GM21825 (cell line): Measurements from ENCODE around the gene TAS2R7.
"Not testable (repeated sequence)": the region's sequence is repeated elsewhere in the genome, so short reads cannot be mapped to it uniquely, and the experiment has no call there.

Experiments used
- ATAC-seq: cut with Tn5 transposase; IDR thresholded peaks from one replicate; pipeline ENCODE4 v1.9.1; 2021; ENCODE audit warnings: mild to moderate bottlenecking, moderate library complexity; ENCODE audit not compliant: unreplicated experiment

Gene TAS2R7

DNA sequence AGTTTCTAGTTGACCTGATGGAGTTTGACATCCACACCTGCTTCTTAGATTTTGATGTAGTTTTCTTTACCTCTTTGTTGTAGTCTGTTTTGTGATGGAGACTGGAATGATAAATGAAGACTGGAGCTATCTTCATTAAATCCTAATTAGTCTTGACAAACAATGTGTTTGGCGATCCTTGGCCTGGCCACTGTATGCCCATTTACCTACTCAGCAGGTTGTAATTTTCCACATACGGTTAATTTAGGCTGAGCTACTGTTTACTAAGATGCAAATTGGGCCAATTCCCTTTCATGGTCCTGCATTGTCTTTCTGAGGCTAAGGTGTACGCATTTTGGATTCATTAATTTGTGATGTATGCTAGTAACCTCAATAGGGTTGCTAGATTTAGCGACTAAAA is at the start of gene TAS2R7:
Gene TAS2R7 (minus strand): TSS at position 41 of the 400 bp plus-strand sequence. CDS start 57 bp downstream, outside the sequence.
- ATAC-seq: no peak

GRCh38 chr12:10851243-10851858 is 48.9 kb upstream of the TAS2R7 start:
- no peak for ATAC-seq

- no peak for ATAC-seq
These were observed 47.0 kb upstream of the TAS2R7 start, which contains the start of gene PRR4 for GRCh38 chr12:10849425-10849878. Gene PRR4 (minus strand): TSS chr12:10849475. CDS start chr12:10849437, 38 bp downstream.

DNA sequence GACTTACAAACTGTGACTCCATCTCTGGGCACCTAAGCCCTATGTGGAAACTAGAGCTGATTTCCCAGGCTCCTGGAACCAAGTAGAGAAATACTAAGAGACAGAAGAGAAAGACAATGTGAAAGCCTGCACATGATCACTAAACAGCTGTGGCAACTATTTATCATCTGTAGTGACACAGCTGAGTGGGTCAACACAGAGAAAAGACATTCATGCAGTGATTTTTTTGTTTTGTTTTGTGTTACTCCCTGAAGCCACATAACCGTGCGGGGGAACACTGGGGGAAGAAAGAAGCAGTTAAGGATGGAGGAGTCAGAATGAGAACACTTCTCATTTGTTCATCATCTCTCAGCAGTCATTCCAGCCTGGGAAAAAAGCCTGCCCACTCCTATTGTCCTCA is 45.3 kb upstream of the TAS2R7 start:
- no peak for ATAC-seq

DNA sequence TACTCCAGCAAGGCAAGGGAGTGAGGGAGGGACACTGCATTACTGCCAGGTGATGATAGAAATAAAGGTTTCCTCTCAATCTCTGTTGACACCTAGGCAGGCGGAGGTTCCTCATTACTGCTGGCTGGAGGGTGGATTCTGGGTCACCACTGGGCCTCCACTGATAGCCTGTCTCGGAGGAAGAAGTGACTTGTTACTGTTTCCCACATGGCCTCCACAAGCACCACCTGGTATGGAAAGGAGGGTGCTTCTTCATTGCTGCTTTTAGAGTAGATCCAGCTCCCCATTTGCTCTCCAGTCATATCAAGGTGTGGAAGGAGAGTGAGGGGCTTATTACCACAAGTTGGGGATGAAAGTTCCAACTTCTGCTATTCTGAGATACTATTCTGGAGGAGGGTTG is 40.4 kb upstream of the TAS2R7 start:
- ATAC-seq: no peak

- ATAC-seq: no peak
These were observed 36.0 kb upstream of the TAS2R7 start for GRCh38 chr12:10838461-10838860.

DNA sequence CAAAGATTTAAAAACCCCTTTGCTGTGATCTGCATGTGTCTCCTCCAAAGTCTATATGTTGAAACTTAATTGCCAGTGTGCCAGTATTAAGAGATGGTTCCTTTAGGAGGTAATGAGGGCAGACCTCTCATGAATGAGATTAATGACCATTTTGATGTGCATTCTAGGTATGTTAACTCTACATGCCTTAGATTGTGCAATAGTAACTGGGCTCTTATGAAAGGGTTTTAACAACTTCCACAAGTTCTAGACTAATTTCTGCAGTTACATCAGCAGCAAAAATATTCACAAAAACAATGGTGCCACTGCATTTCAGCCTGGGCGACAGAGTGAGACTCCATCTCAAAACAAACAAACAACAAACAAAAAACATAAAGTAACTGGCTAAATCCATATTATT is 27.6 kb upstream of the TAS2R7 start:
- ATAC-seq: no peak

- no peak for ATAC-seq
These were observed 23.8 kb upstream of the TAS2R7 start, which contains the start of gene TAS2R10 for GRCh38 chr12:10826258-10826657. Gene TAS2R10 (minus strand): TSS chr12:10826358. CDS start chr12:10826269, 89 bp downstream.

DNA sequence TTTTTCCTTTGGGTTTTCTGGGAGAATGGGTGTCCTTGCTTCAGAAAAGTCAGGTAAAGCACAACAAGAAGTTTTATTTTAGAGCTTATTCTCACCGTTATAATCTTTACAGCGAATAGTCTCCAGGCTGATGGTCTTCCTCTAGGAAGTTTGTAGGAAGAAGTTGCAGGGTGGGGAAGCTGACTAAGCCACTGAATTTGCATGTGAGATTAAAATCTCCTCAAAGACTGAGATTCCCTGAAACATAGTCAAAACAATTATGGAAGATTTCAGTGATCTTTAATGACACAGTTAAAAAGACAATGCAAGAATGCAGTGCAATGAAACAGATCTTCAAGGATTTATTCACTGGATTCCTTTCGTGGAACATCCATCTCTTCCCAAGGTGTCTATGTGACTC is 22.5 kb upstream of the TAS2R7 start:
- ATAC-seq: no peak

GRCh38 chr12:10811883-10812536 is 9.6 kb upstream of the TAS2R7 start:
- ATAC-seq: no peak

DNA sequence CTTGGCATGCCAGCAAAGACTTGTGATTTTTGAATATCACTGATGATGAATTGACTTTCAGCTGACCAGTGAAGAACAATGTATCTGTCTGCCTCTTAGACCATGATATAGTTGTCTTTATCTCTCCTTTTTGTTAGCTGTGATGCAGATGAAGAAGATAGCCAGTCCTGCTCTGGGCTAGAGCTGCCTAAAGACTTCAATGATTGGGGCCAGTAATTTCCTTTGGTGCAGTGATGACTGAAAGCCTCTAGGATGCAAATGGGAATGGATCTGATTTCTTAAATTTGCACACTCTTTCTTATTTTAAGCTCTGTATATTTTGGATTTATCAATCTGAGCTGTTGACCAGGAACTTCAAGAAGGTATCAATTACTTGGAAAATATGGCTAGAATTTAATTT is 7.6 kb upstream of the TAS2R7 start, which contains the start of gene TAS2R9:
Gene TAS2R9 (minus strand): TSS at position 101 of the 400 bp plus-strand sequence. CDS start 93 bp downstream, at position 8.
- ATAC-seq: no peak

DNA sequence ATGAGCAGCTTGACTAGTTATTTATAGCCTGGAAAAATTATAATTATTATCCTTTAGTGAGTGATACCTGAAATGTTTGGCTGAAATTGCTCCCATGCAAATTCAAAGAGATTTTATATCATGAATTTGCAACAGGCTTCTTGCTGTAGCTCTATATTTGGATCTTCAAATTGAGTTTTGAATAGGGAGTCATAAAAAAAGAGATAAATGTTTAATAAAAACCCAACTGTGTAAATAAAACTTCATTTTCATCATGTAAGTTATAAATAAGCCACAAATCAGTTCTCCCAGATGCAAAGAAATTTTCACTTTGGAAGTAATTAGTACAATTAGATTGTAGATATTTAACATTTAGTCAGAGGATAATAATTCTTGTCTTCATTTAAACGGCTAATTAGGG is 4.8 kb upstream of the TAS2R7 start, which contains the start of gene TAS2R8:
Gene TAS2R8 (minus strand): TSS at position 101 of the 400 bp plus-strand sequence. CDS start 306 bp downstream, outside the sequence.
- no peak for ATAC-seq

- ATAC-seq: no peak
These were observed 686 bp downstream of the TAS2R7 start for GRCh38 chr12:10801741-10802140.

DNA sequence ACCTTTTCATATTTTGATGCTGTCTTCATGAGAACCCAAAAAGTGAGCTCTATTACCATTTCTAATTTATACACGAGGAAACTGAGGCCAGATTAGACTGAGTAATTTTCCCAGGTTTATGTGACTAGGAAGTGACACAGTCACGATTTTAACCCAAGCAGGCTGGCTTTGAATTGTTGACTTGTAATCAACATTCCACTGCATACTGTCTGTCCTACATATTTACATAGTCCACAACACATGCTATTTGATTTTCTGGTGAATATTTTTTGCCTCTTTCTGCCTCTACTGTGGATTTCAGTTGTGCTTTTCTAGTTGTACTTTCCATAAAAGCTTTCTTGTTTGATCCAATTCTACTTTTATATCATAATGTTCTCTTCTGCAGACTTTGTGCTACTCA is 8.2 kb downstream of the TAS2R7 start:
- no peak for ATAC-seq

- not testable (repeated sequence) for ATAC-seq
These were observed 10.7 kb downstream of the TAS2R7 start for GRCh38 chr12:10791769-10792168.

GRCh38 chr12:10783252-10783651 is 19.2 kb downstream of the TAS2R7 start:
- no peak for ATAC-seq

DNA sequence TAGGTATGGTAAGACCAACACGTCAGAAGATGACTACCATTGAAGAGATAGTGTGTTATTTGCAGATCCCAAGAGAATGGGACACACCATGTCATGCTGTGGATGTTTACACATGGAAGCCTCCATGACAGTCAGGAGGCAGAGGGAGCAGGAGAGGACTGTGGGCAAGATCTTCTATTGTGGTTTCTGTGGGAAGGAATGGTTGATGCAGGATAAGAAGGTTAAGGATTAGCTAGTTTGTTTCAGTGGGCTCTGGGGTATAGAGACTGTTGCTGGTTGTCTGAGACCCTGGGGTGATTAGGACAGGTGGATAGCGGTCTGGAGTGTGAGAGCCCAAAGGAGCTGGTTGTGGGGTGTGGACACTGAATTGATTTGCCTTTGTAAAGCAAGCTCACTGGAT is 23.3 kb downstream of the TAS2R7 start:
- no peak for ATAC-seq

DNA sequence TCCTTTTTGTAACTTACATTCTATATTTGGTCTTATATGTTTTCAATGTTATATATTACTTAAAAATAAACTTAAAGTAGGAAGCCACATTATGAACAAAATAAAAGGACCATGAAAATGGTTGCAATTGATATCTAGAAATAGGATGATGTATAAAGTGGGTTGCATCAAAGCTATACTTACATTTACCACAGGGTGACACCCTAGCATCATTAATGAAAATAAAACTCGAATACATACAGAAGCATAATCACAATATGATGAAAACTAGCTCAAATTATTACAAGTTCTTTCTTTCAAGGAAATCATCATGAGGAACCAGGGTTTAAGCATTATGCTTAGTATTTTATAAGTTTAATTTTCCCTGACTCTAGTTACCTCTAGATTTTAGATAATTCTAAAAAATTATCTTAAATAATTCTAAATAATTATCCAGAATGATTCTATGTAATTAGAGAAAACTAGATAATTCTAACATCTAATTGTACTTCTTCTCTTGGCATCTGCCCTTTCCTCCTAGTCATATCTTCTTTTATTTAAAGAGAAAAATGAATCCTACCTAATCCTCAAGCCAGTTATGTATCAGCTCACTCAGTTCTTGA is 31.2 kb downstream of the TAS2R7 start:
- no peak for ATAC-seq

- no peak for ATAC-seq
These were observed 42.8 kb downstream of the TAS2R7 start for GRCh38 chr12:10759657-10760056.

DNA sequence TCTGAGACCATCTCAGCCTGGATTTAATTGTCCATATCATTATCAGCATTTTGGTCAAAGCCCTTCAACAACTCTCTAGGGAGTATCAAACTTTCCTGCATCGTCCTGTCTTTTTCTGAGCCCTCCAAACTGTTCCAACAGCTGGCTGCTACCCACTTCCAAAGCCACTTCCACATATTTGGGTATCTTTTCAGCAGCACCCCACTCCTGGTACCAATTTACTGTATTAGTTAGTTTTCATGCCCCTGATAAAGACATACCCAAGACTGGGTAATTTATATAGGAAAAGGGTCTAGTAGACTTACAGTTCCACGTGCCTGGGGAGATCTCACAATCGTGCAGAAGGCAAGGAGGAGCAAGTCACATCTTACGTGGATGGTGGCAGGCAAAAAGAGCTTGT is 46.2 kb downstream of the TAS2R7 start:
- ATAC-seq: no peak

DNA sequence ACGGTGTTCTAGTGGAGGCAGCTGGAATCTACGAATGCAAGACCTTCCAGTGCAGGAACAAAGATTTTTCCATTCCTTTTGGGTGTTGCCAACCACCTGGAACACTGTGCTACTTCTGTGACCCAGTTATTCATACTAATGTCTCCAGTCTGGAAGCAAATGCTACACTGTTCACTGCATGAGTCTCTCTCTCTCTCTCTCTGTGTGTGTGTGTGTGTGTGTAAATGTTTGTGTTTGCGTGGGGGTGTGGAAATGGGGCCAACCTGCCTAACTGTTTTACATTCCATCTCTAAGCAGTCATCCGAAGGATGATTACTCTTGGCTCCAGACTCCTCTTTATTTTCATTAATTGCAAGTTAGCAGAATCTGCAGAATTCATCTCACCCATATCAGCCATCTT is 49.4 kb downstream of the TAS2R7 start:
- no peak for ATAC-seq
